22Rv1 (cell line): ENCODE data around the gene CPTP.

Source experiments
- CTCF ChIP-seq: fragments of 450-650 bp; IDR thresholded peaks from 2 replicates; pipeline ENCODE4 v1.5.1; 2017; ENCODE audit warnings: mild to moderate bottlenecking
- ZFX ChIP-seq: fragments of 450-650 bp; IDR thresholded peaks from 2 replicates; pipeline ENCODE4 v1.6.1; 2017; ENCODE audit warnings: antibody characterized with exemption, borderline replicate concordance

GRCh38 chr1:1280782-1281481 is 43.7 kb upstream of the CPTP start:
- no peak for TF ChIP-seq CTCF
- no peak for TF ChIP-seq ZFX
